Embryonic facial prominence (tissue), 1 donor: ENCODE results near the gene COL25A1.

ENCODE experiments used
- DNase-seq: peaks from one replicate; pipeline ENCODE4 v3.0.0-alpha.2; 2016; ENCODE audit errors: extremely low spot score

The COL25A1 gene

DNA sequence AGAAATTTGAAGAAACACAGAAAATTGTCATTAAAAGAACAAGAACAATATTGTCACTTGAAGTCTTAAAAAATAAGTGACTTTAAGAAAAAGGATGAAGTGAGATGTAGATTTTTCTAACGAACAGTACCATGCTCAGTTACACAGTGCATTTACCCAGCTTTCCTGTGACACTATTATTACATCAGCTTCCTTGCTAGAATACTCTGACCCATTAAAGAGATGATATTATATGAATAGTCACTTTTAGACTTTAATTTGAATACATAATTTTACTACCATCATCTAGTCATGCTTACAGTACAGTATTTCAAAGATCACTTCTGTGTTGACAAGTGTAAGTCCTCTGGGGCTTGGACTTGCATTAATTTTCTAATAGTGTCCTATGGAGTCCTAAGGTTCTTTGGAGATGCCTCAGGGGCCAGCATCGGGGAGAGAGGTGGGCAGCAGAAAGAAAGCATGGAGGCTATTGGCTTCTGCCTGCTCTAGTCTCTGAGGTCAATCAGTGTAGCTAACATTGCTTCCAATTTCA lies 10.7 kb downstream of the COL25A1 start:
- DNase-seq = no peak

DNA sequence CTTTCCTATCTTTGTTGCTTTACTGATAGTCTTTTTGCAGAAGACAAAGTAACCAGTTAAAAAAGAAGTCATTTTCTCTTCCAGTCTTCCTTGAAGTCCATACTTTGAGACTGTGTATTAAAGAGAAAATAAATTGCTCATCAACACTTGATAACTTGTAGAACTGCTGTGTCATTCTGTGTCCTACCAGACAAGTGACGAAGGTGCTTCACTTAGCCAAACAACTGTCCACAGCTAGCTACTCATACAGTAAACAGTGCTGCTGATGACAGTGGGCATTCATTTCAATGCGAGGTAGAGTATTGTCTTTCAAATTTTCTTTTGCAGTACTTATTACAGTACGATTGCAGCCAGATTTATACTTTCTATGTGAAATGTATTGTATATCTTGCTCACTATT lies 11.5 kb downstream of the COL25A1 start:
- no peak for DNase-seq

DNA sequence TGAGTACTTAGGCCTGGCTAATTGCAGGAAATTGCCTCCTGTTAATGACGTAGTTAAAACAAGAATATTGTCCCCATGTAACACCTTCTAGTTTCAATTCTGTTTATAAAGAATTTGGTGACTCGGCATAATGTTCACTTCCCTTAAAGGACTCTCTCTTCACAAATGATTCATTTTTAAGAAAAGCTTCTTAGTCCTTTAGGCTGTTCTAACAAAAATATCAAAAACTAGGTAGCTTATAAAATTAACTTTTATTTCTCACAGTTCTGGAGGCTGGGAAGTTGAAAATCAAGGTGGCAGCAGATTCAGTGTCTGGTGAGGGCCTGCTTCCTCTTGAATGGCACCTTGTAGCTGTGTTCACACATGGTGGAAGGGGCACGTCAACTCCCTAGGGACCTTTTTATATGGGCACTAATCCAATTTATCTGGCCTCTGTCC lies 23.8 kb downstream of the COL25A1 start:
- DNase-seq = no peak

DNA sequence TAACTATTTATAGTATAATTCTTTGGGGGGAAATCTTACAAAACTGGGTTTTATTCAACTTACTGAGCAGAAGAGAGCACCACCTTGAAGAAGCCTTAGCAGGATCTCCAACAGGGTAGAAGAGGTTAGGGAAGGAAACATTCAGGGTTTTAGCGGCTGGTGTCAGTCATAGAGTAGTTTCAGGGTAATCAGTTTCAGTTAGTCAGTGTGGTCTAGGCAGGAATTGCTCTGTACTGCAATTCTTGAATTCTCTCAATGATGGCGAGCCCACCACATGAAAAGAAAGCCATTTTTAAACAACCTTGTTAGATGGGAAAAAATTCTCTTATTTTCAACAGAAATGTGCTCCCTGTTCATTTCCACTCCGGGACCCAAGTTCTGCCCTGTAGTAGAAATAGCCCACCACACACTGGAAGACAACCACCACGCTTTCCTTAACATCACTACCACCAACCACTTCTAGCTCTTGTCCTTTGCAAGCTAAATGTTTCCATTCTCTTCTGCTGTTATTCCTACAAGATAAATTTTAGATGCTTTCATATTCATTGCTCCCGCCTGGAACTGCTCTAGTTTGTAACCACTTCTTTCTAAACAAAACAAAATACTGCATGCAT lies 25.9 kb downstream of the COL25A1 start:
- no peak for DNase-seq

DNA sequence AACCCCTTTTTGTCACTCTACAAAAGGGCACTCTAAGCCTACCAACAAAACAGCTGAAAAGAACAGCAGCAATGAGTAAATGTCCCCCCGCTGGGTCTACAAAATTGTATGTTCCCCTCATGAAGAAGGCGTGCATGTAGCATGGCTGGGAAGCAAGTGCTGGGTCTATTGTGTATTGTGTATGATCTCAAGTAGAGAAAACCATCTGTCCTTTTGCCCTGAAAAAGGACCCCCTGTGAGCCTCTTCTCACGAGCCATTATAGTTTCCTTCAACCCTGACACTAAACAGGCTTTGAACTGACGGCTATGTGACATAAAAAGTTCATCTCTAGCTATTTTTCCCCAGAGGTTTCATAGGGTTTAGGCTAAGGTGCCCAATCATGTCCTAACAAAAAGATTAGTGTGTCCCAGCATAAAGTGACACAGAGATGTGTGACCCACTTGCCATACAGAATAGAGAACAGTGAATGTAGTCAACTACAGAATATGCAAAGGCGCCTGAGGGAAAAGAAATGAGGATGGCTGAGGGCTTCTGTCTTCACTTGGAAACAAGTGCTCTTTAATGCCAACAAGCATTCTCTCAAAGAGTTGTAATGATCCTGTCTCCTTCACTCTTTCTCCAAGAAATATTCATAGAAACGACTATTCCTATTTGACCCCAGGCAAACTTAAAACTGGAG lies 27.3 kb downstream of the COL25A1 start:
- no peak for DNase-seq

DNA sequence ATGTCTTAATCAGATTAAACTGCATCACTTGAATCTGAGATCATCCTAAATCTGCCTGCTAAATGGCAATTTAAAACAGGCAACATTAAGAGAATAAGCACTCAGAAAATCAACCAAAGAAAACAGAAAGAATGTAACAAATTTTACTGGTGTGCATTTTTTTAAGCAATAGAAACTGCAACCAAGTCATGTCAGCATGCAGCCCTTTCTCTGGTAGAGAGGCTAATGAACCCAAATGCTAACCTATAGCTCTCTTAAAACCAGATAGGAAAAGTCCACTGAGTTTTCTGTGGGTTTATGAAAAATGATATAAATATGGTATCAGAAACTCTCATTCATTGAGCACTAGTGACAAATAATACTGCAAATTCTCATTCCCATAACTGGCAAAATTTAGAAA lies 35.6 kb downstream of the COL25A1 start:
- no peak for DNase-seq

DNA sequence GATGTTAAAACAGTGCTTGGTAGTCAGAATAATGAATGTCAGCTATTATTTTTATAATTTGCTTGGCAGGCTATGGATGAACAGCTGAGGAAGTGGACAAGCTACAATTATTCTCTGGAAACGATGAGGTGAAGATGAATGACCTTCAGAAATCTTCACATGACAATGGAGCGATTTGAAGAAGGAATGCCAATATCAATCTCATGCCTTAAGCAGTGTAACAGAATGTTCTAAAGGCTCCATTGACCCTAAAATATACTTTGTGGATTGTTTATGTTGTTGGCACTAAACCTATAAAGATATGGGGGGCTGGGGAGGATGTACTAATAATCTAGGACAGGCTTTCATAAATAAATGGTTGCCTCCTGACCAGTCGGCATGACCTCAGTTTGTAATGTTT lies 36.2 kb downstream of the COL25A1 start:
- no peak for DNase-seq

DNA sequence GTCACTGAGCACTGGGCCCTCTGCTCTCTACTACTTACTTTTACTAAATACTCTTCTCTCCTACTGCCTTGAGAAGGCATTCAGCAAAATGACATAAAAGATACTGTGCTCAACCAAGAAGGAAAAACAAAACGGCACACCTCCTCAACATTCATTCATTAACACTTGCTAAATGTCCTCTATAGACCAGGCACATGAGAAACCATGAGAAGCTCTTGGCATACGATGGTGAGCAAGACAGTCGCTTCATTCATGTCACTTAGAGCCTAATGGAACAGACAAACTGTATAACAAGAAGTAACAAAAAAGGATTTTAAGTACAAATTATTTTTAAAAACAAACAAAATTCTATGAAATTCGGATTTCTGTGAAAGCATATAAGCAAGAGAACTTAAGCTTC lies 38.7 kb downstream of the COL25A1 start:
- no peak for DNase-seq

DNA sequence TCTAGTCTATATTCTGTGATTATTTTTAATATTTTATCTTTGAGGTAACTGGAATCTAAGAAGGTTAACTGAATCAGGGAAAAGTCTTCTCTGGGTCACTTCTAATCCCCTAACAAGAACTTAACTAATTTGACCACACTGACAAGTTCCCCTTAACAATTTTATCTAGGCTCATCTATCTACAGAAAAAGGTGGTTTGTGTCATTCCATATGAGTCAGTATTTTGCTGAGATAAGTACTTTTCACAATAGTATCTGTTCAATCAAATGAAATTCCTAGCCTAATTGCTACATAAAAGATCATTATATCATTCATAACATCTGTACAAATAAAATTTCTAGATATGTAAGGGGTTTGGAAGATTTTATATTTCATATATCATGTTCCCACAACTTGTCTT lies 45.6 kb downstream of the COL25A1 start:
- DNase-seq = no peak

DNA sequence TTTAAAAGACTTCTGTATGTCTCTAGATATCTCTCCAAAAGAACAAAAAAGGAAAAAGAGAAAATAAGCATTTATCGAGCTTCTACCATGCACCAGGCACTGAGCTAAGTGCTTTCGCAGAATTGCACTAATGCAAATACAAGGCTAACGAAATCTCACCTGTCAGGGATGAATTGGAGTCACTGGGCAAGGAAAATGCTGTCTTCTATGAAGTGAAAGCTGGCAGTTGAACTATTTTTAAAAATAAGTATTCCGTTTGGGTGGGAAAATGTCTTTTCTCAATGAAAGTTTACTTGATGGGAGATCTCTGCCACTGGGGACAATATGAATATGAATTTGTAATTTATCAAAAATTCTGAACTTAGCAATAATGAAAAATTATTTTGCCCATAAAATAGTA lies 47.6 kb downstream of the COL25A1 start:
- no peak for DNase-seq

DNA sequence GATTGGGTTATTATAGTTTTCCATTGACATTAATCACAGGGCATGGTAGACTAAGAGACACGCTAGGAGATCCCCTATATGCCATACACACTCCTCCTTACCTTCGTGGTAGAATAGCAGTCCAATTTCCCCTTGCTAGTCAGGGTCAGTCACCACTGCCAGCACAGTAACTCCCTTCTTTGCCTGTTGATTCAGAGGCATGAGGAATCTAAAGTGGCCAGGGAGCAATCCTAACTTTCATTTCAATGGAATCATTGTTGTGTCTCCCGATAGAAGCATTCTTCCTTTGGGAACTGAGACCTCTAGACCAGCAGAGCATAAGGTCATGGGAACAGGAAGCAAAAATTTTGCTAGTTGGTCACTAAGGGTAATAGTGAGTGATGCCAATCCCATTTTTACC lies 51.1 kb downstream of the COL25A1 start:
- DNase-seq = no peak

DNA sequence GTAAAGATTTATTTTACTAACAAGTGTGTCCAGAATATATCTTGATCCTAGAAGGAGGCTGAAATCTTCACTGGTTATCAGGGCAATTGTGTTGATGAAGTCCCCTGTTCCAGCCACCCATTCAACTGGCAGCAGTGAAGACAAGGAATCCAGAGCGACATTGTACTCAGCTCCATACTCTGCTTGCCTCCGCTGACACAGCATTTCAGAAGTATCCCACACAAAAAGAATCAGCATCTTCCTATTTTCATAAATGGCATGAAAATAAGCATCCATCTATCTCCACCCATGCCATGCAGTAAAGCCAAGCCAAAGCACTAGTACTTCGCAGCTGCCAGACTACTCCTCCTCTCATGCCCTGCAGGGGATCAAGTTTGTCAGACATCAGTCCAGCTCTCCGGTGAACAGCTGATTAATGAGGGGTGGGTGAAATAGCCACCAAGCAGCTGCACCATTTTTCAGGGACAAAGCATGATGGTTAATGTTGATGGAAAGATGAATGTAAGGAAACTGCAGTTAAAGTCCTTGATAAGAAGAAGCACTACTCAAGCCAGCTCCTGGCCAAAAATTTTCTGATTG lies 54.0 kb downstream of the COL25A1 start:
- DNase-seq = no peak

DNA sequence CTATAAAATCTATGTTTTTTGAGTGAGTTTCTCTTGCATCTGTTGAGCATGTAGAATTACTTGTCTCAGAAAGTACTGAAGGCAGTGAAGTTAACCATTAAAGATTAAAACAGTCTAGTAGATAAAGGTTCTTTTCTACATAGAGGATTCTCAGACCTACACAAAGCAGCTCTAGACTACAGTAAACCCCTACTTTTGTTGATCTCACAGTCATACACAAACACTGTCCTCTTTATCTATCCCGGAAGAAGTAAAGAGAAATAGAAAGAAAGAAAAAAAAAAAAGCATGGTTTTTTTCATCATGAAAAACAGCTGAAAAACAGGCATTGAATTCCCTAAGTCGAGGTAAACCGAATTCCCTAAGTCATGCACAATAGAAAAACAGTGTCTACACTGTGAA lies 58.6 kb downstream of the COL25A1 start:
- DNase-seq = no peak

DNA sequence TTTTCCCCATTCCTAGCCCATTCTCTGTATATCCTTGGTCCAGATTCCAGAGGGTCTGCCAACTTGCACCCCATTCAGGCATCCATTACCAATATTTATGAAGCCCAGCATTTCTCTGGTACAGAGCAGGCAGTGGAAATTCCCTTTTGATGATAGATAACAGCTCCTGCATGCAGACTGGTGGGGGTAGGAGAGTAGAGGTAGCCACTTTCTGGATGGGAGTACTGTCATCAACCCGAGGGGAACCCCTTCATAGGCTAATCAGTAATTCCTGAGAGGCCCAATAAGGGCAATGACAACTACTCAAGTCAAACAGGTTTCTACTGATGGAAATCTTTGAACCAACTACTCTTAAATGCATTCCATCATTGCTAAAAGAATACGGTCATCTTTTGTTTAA lies 63.7 kb downstream of the COL25A1 start:
- DNase-seq = no peak

DNA sequence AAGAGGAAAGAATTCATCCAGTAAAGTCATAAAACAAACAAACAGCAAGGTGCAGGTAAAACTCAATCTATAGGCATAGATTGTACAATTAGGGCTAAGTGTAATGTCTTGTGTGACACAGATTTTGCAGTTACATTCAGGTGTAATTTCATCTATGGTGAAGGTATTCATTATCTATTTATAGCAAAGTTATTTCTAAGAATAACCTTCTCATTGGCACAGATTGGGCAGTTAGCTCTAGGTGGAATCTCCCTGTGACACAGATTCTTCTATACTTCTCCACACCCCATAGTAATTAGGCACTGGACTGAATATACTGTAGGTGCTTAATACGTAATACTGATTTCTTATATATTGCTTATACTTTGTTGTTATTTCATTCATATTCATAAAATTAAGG lies 66.8 kb downstream of the COL25A1 start:
- DNase-seq = no peak

DNA sequence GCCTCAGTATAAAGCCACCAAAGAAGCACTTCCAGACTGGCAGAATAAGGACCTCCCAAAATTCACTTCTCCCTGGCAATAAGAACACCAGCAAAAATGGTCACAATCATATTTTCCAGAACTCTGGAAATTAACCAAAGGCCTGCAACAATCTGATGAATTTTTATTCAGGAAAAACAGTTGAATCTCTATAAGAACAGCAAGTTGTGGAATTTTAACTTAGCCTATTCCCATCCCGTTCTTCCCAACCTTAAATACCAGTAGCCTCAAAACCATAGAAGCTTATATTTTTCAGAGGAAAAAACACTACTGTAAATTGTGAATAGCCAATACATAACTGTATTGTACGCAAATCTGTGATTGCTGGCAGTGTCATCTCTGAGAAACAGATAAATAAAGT lies 67.9 kb downstream of the COL25A1 start:
- DNase-seq = no peak

DNA sequence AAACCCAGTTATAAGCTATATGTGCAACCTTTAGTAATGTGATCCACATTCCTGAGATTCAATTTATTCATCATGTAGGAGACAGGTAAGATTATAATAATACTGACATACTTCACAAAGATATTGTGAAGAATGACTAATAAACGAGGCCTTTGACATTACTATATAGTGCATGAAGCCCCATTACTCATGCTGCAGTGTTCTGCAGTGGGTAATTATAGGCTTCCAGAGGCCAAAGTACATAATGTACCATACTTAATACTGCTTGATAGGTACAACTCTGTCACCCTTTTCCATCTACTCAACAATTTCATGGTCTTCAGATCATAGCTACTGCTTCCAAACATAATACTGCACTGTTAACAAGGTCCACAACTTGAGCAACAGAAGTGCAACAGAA lies 68.9 kb downstream of the COL25A1 start:
- no peak for DNase-seq

DNA sequence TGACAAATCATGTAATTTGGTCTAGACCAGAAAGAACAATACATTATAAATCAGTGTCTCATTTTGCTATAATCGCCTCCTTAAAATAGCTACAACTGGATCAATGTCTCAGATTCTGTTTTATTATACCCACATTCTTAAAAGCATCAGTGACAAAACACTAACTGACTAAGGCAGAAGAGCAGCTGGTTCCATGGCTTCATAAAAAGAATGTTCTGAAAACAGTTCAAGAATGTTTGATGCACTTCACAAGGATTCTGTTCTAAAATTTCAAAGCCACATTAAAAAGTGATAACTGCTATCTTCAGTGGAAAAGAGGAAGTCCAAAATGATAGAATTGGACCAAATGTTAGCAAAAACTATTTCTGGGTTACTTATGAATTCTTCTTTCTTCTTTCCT lies 69.8 kb downstream of the COL25A1 start:
- no peak for DNase-seq

DNA sequence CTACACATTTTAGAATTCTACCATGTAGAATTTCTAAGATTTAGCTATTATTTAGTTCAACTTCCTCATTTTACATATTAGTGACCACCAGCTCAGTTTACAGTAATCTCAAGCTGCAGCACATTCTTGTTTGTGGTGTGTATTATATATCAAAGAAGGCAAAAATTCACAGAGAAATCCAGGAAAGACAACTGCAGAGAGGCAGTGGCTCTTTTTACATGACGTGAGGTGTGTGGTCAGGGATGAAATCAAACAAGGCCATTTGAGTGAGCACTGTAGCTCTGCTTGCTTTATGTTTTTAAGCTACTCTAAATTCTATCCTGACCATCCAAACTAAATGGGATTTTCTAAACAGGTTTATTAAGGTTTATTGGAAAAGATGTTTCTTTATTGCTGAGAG lies 71.1 kb downstream of the COL25A1 start:
- DNase-seq = no peak

DNA sequence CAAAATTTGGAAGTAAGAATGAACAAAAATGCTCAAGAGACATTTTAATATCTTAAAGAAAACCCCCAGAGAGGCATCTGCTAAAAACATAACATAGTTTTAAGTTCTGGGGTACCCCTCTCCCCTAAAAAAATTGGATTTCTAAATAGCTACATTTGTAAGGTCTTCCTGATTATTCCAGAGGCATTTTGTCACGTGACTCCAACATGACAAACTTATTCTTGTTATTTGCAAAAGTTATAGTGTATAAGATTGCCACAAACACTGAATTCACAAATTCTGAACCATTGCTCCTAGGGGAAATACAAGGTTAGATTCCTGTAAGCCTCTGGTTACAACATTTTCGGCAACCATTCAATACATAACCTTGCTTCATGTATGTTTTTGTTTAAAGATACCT lies 73.4 kb downstream of the COL25A1 start:
- DNase-seq = no peak

DNA sequence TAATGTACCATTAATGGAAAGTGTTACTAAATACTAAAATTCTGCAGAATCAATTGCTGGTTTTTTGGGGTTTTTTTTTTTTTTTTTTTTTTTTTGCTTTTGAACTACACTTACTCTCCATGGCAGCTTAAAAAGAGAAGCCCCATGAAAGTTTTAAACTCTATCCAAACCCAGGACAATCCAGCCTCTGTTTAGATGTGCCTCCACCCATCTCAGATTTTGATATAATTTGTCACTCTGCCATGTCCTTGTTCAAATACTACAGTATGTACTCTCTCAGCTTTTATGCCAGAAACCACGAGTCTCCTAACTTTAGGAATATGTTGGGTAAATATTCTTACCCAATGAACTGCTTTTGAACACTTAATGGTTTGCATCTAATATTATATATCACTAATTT lies 84.2 kb downstream of the COL25A1 start:
- no peak for DNase-seq

DNA sequence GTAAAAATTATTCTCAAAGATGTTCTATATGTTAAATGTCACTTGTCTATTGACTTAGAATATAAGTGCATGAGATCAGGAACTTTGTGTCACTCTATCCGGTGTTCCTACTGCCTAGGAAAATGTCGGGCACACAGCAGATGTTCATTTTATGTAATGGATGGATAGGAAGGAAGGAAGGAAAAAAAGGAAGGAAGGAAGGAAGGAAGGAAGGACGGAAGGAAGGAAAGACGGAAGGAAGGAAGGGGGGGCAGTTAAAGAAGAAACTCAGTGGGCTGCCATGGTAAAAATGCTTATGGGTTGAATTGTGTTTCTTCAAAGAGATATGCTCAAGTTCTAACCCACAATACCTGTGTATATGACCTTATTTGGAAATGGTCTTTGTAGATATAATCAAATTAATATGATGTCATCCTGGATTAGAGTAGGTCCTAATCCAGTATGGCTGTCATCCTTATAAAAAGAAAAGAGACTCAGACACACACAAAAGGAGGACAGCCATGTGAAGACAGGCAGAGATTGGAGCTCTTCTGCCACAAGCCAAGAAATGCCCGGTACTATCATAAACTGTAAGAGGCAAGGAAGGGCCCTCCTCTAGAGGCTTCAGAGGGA lies 86.3 kb downstream of the COL25A1 start:
- no peak for DNase-seq

DNA sequence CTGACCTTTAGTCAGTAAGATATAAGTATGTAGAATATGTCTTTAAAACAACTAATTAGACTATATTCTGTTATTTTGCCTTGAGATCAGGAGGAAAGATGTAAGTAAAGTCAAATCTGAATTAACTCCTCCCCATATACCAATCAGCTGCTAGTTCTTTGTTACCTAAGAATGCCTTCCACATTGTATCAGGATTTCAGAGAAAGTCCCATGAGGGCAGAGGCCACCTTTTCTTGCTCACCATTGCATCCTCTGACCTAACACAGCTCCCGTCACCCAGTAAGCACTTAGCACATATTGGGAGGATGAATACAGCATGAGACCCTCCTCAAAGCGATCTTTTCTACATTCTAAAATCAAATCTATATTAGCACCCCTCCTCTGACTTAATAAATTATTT lies 87.0 kb downstream of the COL25A1 start:
- no peak for DNase-seq
